Vagina (tissue), 2 donors: ENCODE data around the gene OLFML2B.

Experiments
- CTCF ChIP-seq, 3 experiments: fragments of 450-650 bp in 2 of 3; fragments of 200-600 bp in 1 of 3; sonication (generic) in 1 of 3; IDR thresholded peaks; one replicate each; pipeline ENCODE4 v1.5.1; 2017 to 2019; ENCODE audit warnings: antibody characterized with exemption in 3 of 3, mild to moderate bottlenecking in 2 of 3, moderate library complexity in 2 of 3
- POLR2A ChIP-seq, 2 donors: fragments of 450-650 bp; IDR thresholded peaks; one replicate each; pipeline ENCODE4 v1.6.1; 2017; ENCODE audit warnings: antibody characterized with exemption in 2 of 2, mild to moderate bottlenecking in 2 of 2, moderate library complexity in 2 of 2
- POLR2AphosphoS5 ChIP-seq, 2 donors: sonication (generic); formaldehyde crosslinking; IDR thresholded peaks; one replicate each; pipeline ENCODE4 v1.9.0; 2017; ENCODE audit warnings: antibody characterized with exemption in 2 of 2, mild to moderate bottlenecking in 2 of 2, low read depth in 1 of 2; ENCODE audit not compliant: insufficient read depth in 1 of 2

DNA sequence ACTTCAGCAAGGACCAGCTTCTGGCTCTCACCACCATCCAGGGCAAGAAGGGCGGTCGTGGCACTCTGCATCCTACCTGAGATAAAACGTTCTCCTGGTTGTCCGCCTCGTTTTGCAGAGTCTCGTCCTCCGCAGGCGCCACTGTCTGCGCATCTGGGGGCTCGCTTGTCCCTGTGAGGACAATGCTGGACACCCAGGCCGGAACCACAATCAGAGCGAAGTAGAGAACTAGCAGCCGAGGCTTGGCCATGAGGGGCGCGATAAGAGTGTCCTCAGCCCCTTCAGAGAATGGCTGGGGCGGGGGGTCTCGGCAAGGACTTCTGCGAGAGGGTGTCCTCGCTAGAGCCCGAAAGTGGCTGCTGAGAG lies 505 bp downstream of the OLFML2B start:
- no peak for TF ChIP-seq CTCF (IDR thresholded peaks at IDR 0.05)
- no peak for TF ChIP-seq POLR2A (IDR thresholded peaks at IDR 0.05)
- TF ChIP-seq POLR2AphosphoS5 (IDR thresholded peaks at IDR 0.05; ENCODE audit: insufficient read depth in 1 of 2, low read depth in 1 of 2): no peak
